ENCODE measurements around the gene SCRG1.

Gene SCRG1

DNA sequence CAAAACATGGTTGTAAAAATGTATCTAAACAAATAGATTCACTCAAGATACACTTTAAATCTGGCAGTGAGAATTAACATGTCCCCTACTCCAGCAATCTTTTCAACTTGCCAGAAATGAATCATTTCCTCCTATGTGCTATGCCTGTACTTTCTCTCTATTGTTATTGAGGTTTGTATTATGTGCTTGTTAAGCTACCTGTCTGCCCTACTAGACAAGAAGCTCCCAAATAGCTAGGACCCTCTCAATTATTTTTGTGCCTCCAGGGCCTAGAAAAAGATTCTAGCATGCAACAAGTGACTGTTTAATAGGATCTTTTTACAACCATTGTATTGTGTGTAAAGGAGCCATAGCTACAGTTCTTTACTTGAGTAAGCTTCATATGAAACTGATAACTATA lies 31.6 kb downstream of the SCRG1 start:
- Histone ChIP-seq H3K27ac (ENCODE audit: low read depth in 2 of 2, low read length in 2 of 2) (no peak overlapping the region), H3K4me1 (ENCODE audit: control insufficient read depth in 2 of 2, insufficient read depth in 2 of 2, low read length in 2 of 2) (peaks cover 0 to 2% of the 10 kb centered on the region in 2 donors), H3K9me3 (ENCODE audit: control insufficient read depth in 2 of 2, low read length in 2 of 2) (no peaks in the 10 kb centered on the region), H3K9ac (ENCODE audit: low read depth in 1 of 2, low read length in 2 of 2) (no peak overlapping the region), H3K4me3 (ENCODE audit: low read length in 2 of 2) (no peak overlapping the region), H3K27me3 (ENCODE audit: control insufficient read depth in 2 of 2, insufficient read depth in 2 of 2, low read length in 2 of 2) (no peaks in the 10 kb centered on the region), H3K36me3 (ENCODE audit: control insufficient read depth in 2 of 2, insufficient read depth in 2 of 2, low read length in 2 of 2) (no peaks in the 10 kb centered on the region)

DNA sequence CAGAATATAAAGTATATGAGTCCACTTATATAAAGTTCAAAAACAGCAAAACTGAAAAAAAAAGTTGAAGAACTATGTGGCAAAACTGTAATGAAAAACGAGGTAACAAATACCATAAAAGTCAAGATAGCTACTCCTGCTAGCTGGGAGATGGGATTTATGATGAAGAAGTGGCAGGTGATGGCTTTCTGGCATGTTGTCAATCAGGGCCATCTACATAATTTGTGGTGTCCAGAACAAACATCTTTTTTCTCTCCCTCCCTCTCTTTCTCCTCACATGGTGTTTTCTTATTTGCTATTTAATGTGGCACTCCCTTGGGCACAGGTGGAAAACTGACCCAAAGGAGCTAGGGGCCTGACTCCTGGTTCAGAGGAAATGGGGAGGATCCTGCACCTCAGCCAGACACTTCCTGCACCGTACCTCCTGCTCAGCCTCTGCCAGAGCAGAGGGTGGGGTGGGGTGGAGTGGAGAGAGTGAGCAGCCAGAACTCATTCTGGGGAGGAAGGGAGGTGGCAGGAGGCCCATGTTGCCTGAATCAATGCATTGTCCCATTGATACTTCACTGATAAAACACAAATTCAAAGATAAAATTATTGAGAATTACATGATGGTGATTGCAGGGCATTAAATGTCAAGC lies 33.4 kb downstream of the SCRG1 start:
- Histone ChIP-seq H3K27ac (ENCODE audit: low read depth in 2 of 2, low read length in 2 of 2) (no peak overlapping the region), H3K36me3 (ENCODE audit: control insufficient read depth in 2 of 2, insufficient read depth in 2 of 2, low read length in 2 of 2) (no peaks in the 10 kb centered on the region), H3K27me3 (ENCODE audit: control insufficient read depth in 2 of 2, insufficient read depth in 2 of 2, low read length in 2 of 2) (no peaks in the 10 kb centered on the region)

DNA sequence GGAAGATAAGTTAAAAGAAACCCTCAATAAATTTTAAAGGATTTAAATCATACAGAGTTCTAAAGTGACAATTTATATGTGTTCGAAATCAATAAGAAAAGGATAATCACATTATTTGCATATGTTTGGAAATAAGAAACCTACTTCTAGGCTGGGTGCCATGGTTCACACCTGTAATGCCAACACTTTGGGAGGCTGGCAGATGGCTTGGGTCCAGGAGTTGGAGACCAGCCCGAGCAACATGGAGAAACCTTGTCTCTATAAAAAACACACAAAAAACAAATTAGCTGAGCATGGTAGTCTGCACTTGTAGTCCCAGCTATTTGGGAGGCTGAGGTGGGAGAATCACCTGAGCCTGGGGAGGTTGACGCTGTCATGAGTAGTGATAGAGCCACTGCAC lies 36.2 kb downstream of the SCRG1 start:
- Histone ChIP-seq H3K4me3 (ENCODE audit: low read length in 2 of 2) (no peak overlapping the region), H3K9ac (ENCODE audit: low read depth in 1 of 2, low read length in 2 of 2) (no peak overlapping the region), H3K36me3 (ENCODE audit: control insufficient read depth in 2 of 2, insufficient read depth in 2 of 2, low read length in 2 of 2) (no peaks in the 10 kb centered on the region), H3K27me3 (ENCODE audit: control insufficient read depth in 2 of 2, insufficient read depth in 2 of 2, low read length in 2 of 2) (no peaks in the 10 kb centered on the region), H3K4me1 (ENCODE audit: control insufficient read depth in 2 of 2, insufficient read depth in 2 of 2, low read length in 2 of 2) (peaks cover 0 to 2% of the 10 kb centered on the region in 2 donors), H3K9me3 (ENCODE audit: control insufficient read depth in 2 of 2, low read length in 2 of 2) (no peaks in the 10 kb centered on the region), H3K27ac (ENCODE audit: low read depth in 2 of 2, low read length in 2 of 2) (no peak overlapping the region)

More for the DNA sequence above, 33.4 kb downstream of the SCRG1 start:
- Histone ChIP-seq H3K4me1 (ENCODE audit: control insufficient read depth in 2 of 2, insufficient read depth in 2 of 2, low read length in 2 of 2) (peaks cover 0 to 2% of the 10 kb centered on the region in 2 donors), H3K9me3 (ENCODE audit: control insufficient read depth in 2 of 2, low read length in 2 of 2) (no peaks in the 10 kb centered on the region), H3K9ac (ENCODE audit: low read depth in 1 of 2, low read length in 2 of 2) (no peak overlapping the region), H3K4me3 (ENCODE audit: low read length in 2 of 2) (no peak overlapping the region)

DNA sequence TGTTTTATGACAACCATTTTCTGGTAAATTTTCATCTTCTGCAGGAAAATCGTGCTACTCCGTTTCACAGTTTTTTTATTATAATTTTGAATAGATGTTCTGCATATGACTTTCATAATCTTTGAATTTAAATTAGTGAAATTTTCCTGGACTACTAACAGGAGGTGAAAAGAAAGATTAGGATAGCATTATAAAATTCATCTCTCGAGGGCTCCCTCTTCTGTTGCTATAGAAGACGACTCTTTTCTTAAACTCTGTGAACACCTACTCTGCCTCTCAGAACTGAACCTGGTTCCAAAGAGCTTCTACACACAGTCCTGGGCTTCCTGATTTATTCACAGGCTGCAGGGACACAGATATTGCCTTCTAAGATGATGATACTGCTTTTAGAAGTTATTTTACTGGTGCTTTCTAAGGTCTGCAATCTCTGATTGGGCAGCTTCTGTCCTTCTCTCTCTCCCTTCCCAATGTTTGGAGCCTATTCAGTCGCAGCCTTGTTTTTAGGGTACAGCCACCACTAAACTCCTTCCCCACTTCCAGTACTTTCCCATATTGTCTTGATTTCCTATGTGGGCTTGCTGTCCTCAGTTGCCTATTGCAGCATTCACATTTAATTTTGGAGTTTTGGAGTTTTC lies 38.2 kb downstream of the SCRG1 start:
- Histone ChIP-seq H3K36me3 (ENCODE audit: control insufficient read depth in 2 of 2, insufficient read depth in 2 of 2, low read length in 2 of 2) (no peaks in the 10 kb centered on the region), H3K27ac (ENCODE audit: low read depth in 2 of 2, low read length in 2 of 2) (no peak overlapping the region), H3K4me1 (ENCODE audit: control insufficient read depth in 2 of 2, insufficient read depth in 2 of 2, low read length in 2 of 2) (peaks cover 0 to 2% of the 10 kb centered on the region in 2 donors), H3K9me3 (ENCODE audit: control insufficient read depth in 2 of 2, low read length in 2 of 2) (no peaks in the 10 kb centered on the region), H3K9ac (ENCODE audit: low read depth in 1 of 2, low read length in 2 of 2) (no peak overlapping the region), H3K4me3 (ENCODE audit: low read length in 2 of 2) (no peak overlapping the region), H3K27me3 (ENCODE audit: control insufficient read depth in 2 of 2, insufficient read depth in 2 of 2, low read length in 2 of 2) (no peaks in the 10 kb centered on the region)

DNA sequence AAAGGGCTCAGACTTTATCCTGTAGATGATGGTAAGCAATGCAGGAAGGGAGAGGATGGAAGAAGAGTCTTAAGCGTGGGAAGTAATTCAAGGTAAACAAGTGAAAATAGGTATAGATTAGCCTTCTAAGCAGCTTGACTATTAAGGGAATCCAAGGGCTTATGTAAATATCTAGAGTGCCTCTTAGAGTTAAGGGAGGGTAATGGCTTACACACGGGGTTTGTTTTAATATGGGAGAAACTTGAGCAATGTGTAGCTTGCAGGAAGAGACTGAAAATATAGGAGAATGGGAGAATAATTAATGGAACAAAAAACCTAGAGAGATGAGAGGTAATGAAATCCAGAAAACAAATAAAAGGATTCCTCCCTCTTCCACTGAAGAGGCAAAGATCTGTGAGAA lies 41.0 kb downstream of the SCRG1 start:
- no peaks in the 10 kb centered on the region for H3K9me3 ChIP-seq (ENCODE audit: control insufficient read depth in 2 of 2, low read length in 2 of 2)
- no peaks in the 10 kb centered on the region for H3K36me3 ChIP-seq (ENCODE audit: control insufficient read depth in 2 of 2, insufficient read depth in 2 of 2, low read length in 2 of 2)
- H3K4me1 ChIP-seq (ENCODE audit: control insufficient read depth in 2 of 2, insufficient read depth in 2 of 2, low read length in 2 of 2), result no peaks in the 10 kb centered on the region
- H3K27ac ChIP-seq (ENCODE audit: low read depth in 2 of 2, low read length in 2 of 2), result no peak overlapping the region
- no peak overlapping the region for H3K9ac ChIP-seq (ENCODE audit: low read depth in 1 of 2, low read length in 2 of 2)
- no peaks in the 10 kb centered on the region for H3K27me3 ChIP-seq (ENCODE audit: control insufficient read depth in 2 of 2, insufficient read depth in 2 of 2, low read length in 2 of 2)
- H3K4me3 ChIP-seq (ENCODE audit: low read length in 2 of 2), result no peak overlapping the region

DNA sequence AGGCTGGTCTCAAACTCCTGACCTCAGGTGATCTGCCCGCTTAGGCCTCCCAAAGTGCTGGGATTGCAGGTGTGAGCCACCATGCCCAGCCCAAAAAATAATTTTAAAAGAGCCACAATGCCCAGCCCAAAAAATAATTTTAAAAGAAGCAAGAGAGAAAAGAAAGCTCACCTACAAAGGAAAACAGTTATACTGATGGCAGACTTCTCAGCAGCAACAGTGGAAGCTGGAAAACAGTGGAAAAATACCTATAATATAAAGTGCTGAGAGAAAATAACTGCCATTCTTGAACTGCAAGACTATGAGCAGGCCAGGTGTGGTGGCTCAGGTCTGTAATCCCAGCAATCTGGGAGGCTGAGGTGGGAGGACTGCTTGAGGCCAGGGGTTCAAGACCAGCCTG lies 51.4 kb downstream of the SCRG1 start:
- no peaks in the 10 kb centered on the region for H3K4me1 ChIP-seq (ENCODE audit: control insufficient read depth in 2 of 2, insufficient read depth in 2 of 2, low read length in 2 of 2)
- no peaks in the 10 kb centered on the region for H3K9me3 ChIP-seq (ENCODE audit: control insufficient read depth in 2 of 2, low read length in 2 of 2)
- no peak overlapping the region for H3K4me3 ChIP-seq (ENCODE audit: low read length in 2 of 2)
- H3K27me3 ChIP-seq (ENCODE audit: control insufficient read depth in 2 of 2, insufficient read depth in 2 of 2, low read length in 2 of 2), result no peaks in the 10 kb centered on the region
- H3K36me3 ChIP-seq (ENCODE audit: control insufficient read depth in 2 of 2, insufficient read depth in 2 of 2, low read length in 2 of 2), result no peaks in the 10 kb centered on the region
- H3K27ac ChIP-seq (ENCODE audit: low read depth in 2 of 2, low read length in 2 of 2), result no peak overlapping the region
- H3K9ac ChIP-seq (ENCODE audit: low read depth in 1 of 2, low read length in 2 of 2), result no peak overlapping the region

DNA sequence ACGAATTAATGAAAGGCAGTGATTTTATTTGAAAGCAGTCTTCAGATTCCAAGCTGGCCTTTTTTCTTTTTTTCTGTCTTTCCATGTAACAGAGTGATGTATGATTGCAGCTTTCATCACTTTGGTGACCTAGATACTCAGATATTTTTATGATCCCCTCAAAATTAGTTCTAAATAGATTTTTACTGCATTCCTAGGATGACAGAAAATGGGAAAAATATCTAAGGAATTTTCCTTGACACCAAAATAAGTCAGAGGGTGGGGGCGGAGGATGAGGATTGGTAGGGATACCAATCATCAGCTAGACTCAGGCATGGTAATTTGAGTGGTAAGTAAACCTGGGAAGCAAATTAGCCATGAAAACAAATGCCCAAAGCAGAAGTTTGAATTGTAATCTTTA lies 52.8 kb downstream of the SCRG1 start:
- Histone ChIP-seq H3K27ac (ENCODE audit: low read depth in 2 of 2, low read length in 2 of 2) (no peak overlapping the region), H3K9ac (ENCODE audit: low read depth in 1 of 2, low read length in 2 of 2) (no peak overlapping the region), H3K4me1 (ENCODE audit: control insufficient read depth in 2 of 2, insufficient read depth in 2 of 2, low read length in 2 of 2) (no peaks in the 10 kb centered on the region), H3K9me3 (ENCODE audit: control insufficient read depth in 2 of 2, low read length in 2 of 2) (no peaks in the 10 kb centered on the region), H3K36me3 (ENCODE audit: control insufficient read depth in 2 of 2, insufficient read depth in 2 of 2, low read length in 2 of 2) (no peaks in the 10 kb centered on the region), H3K4me3 (ENCODE audit: low read length in 2 of 2) (no peak overlapping the region), H3K27me3 (ENCODE audit: control insufficient read depth in 2 of 2, insufficient read depth in 2 of 2, low read length in 2 of 2) (no peaks in the 10 kb centered on the region)

DNA sequence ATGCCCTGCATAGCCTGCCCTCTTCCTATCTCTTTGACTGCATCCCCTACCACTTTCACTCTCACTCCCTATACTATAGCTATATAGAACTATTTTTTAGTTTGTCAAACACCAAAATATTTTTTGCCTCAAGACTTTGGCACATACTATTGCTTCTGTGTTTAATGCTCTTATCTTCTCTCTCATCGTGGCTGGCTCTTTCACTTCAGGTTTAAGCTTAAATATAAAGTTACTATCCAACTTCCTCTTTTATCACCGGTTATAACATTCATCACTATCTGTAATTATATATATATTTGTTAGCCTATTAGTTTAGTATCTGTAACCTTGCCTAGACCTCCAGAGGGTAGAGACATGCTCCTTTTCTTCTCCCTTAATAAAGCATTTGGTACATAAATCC lies 53.3 kb downstream of the SCRG1 start:
- H3K9ac ChIP-seq (ENCODE audit: low read depth in 1 of 2, low read length in 2 of 2), result no peak overlapping the region
- no peaks in the 10 kb centered on the region for H3K36me3 ChIP-seq (ENCODE audit: control insufficient read depth in 2 of 2, insufficient read depth in 2 of 2, low read length in 2 of 2)
- H3K27me3 ChIP-seq (ENCODE audit: control insufficient read depth in 2 of 2, insufficient read depth in 2 of 2, low read length in 2 of 2), result no peaks in the 10 kb centered on the region
- H3K9me3 ChIP-seq (ENCODE audit: control insufficient read depth in 2 of 2, low read length in 2 of 2), result no peaks in the 10 kb centered on the region
- no peak overlapping the region for H3K27ac ChIP-seq (ENCODE audit: low read depth in 2 of 2, low read length in 2 of 2)
- H3K4me1 ChIP-seq (ENCODE audit: control insufficient read depth in 2 of 2, insufficient read depth in 2 of 2, low read length in 2 of 2), result no peaks in the 10 kb centered on the region
- H3K4me3 ChIP-seq (ENCODE audit: low read length in 2 of 2), result no peak overlapping the region

DNA sequence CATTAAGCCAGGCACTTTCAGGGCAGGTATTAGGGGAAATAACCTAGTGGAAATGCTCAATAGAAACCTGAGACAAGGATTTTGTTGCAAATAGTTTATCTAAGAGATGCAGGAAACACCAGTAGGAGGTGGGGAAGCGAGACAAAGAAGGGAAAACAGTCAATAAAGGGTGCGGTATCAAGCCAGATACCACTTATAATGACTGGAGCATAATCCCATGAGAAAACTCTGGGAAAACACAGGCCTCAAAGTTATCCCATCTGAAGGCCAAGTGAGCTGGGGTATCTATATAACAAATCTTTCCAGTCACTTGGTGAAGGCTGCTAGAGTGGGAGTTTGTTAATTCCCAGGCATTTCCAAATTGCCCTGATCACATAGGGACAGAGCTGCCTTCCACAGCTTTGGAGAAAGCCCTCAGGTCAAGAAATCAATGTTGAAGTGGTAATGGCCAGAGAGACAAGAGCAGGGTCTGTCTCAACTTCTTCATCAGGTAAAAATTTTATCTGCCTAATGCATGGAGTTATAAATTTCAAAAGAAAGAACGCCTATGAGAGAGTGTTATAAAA lies 55.0 kb downstream of the SCRG1 start:
- Histone ChIP-seq H3K4me1 (ENCODE audit: control insufficient read depth in 2 of 2, insufficient read depth in 2 of 2, low read length in 2 of 2) (no peaks in the 10 kb centered on the region), H3K9ac (ENCODE audit: low read depth in 1 of 2, low read length in 2 of 2) (no peak overlapping the region), H3K27ac (ENCODE audit: low read depth in 2 of 2, low read length in 2 of 2) (no peak overlapping the region), H3K9me3 (ENCODE audit: control insufficient read depth in 2 of 2, low read length in 2 of 2) (no peaks in the 10 kb centered on the region), H3K36me3 (ENCODE audit: control insufficient read depth in 2 of 2, insufficient read depth in 2 of 2, low read length in 2 of 2) (no peaks in the 10 kb centered on the region), H3K27me3 (ENCODE audit: control insufficient read depth in 2 of 2, insufficient read depth in 2 of 2, low read length in 2 of 2) (no peaks in the 10 kb centered on the region), H3K4me3 (ENCODE audit: low read length in 2 of 2) (no peak overlapping the region)

DNA sequence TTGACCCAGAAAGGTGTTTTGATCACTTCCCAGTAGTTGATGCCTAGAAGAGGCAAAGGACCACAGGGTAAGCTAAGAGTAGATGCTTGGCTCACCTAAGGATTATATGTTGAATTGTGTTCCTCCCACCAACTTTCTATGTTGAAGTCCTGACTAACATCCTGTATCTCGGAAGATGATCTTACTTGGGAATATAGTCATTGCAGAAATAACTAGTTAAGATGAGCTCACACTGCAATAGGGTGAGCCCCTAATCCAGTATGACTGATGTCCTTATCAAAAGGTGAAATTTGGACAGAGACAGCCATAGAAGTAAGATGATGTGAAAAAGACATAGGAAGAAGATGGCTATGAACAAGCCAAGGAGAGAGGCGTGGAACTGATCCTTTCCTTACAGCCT lies 61.5 kb downstream of the SCRG1 start:
- Histone ChIP-seq H3K27ac (ENCODE audit: low read depth in 2 of 2, low read length in 2 of 2) (no peak overlapping the region), H3K4me1 (ENCODE audit: control insufficient read depth in 2 of 2, insufficient read depth in 2 of 2, low read length in 2 of 2) (peaks cover 9% of the 10 kb centered on the region in 2 donors), H3K27me3 (ENCODE audit: control insufficient read depth in 2 of 2, insufficient read depth in 2 of 2, low read length in 2 of 2) (no peaks in the 10 kb centered on the region), H3K4me3 (ENCODE audit: low read length in 2 of 2) (no peak overlapping the region), H3K9ac (ENCODE audit: low read depth in 1 of 2, low read length in 2 of 2) (no peak overlapping the region), H3K36me3 (ENCODE audit: control insufficient read depth in 2 of 2, insufficient read depth in 2 of 2, low read length in 2 of 2) (no peaks in the 10 kb centered on the region), H3K9me3 (ENCODE audit: control insufficient read depth in 2 of 2, low read length in 2 of 2) (no peaks in the 10 kb centered on the region)

Data from mucosa of rectum (tissue), 2 donors.